Measurements from ENCODE around the gene CES4A.

DNA sequence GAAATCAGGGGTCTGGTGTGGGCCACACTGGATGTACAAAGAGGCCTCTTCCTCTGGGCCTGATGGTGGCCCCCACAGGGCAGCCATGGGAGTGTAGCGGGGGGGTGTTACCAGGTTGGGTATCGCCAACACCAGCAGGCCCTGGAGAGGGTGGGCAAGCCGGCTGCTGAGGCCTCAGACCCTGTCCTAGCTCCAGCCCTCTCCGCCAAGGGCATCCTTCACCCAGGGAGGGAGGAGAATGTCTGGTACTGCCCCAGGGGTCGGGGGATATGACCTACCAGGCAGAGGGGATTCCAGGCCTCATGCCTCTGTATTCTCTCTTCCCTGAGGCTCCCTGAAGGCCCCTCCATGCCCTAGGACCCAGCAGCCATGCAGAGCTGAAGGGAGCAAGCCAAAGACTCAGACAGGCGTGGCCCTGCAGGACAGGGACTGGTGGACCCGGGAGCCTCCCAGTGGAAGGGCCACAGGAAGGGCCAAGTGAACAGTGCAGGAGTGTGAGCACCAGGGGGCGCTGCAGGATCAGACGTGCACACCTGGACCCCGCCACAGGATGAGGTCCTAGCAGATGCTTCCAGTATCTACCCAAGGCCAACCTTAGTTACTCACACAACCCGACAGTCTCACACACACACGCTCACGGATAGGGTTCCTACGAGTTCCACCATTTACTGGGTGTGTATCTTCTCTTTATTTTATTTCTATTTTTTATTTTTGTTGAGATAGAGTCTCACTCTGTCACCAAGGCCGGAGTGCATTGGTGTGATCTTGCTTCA is 10.9 kb upstream of the CES4A start:
- TF ChIP-seq, protein P1, sequence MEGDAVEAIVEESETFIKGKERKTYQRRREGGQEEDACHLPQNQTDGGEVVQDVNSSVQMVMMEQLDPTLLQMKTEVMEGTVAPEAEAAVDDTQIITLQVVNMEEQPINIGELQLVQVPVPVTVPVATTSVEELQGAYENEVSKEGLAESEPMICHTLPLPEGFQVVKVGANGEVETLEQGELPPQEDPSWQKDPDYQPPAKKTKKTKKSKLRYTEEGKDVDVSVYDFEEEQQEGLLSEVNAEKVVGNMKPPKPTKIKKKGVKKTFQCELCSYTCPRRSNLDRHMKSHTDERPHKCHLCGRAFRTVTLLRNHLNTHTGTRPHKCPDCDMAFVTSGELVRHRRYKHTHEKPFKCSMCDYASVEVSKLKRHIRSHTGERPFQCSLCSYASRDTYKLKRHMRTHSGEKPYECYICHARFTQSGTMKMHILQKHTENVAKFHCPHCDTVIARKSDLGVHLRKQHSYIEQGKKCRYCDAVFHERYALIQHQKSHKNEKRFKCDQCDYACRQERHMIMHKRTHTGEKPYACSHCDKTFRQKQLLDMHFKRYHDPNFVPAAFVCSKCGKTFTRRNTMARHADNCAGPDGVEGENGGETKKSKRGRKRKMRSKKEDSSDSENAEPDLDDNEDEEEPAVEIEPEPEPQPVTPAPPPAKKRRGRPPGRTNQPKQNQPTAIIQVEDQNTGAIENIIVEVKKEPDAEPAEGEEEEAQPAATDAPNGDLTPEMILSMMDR (IDR thresholded peaks at IDR 0.05), result peak in 2 of 3 experiments; percentile 96 to 97
- TF ChIP-seq POLR2A (IDR thresholded peaks at IDR 0.05; ENCODE audit: low read depth) (no peak), POLR2AphosphoS5 (IDR thresholded peaks at IDR 0.05) (peak; percentile 38 to 58), EP300 (IDR thresholded peaks at IDR 0.05) (no peak)
